Nephron (organoid): ENCODE data around the gene PLP1.
A peak's percentile ranks its signal among the peaks of the same experiment; 100 is the strongest.

ENCODE experiments used
- H3K27ac Mint-ChIP-seq, 3 experiments: 2 replicates each; pipeline ENCODE4 v1.8.0; 2020; ENCODE audit warnings: mixed read lengths in 3 of 3, mild to moderate bottlenecking in 2 of 3, moderate library complexity in 1 of 3
- H3K27me3 Mint-ChIP-seq: 2 replicates; pipeline ENCODE4 v1.8.0; 2021; ENCODE audit warnings: low read depth, mild to moderate bottlenecking, moderate library complexity, mixed read lengths
- H3K36me3 Mint-ChIP-seq: 2 replicates; pipeline ENCODE4 v1.8.0; 2020; ENCODE audit warnings: low read depth, mixed read lengths
- H3K4me1 Mint-ChIP-seq: 2 replicates; pipeline ENCODE4 v1.8.0; 2020; ENCODE audit warnings: mixed read lengths
- H3K4me3 Mint-ChIP-seq, 3 experiments: 2 replicates each; pipeline ENCODE4 v1.8.0; 2020; ENCODE audit warnings: mild to moderate bottlenecking in 3 of 3, mixed read lengths in 3 of 3, moderate library complexity in 2 of 3
- H3K9me3 Mint-ChIP-seq: 2 replicates; pipeline ENCODE4 v1.8.0; 2020; ENCODE audit warnings: mixed read lengths
- TF ChIP-seq, protein P1 (sequence below), 3 experiments: fragments of 200-600 bp; sonication (generic); IDR thresholded peaks; one replicate each; pipeline ENCODE4 v1.5.0; 2021; ENCODE audit warnings: antibody characterized with exemption in 3 of 3; ENCODE audit not compliant: unreplicated experiment in 3 of 3

Gene PLP1

DNA sequence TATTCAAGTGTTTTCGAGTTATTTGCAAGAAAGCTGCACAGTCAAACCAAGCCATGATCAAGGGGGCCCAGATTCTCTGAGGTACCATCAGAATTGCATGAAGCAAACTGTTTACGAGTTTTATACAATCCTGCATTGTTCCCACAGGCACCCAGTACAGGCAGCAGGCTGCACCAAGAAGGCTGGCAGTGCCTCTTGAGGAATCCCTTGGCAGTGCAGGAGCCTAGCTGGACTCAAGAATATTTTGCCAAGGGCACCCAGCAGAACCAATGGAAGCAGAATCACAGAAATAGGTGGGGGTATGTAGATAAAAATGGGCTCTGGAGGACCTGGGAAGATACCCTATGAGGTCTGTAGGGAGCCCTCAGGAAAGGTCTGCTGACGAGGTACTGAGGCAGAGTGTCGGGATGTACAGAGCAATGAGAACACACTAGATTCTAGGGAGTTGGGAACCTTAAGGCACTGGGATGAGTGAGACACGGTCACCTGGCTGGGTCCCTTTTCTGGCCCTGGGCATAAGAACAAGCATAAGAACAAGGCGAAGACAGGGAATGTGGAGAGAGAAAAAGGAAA is 2.5 kb upstream of the PLP1 start:
- H3K27ac Mint-ChIP-seq: no peak overlapping the region
- no peaks in the 10 kb centered on the region for H3K9me3 Mint-ChIP-seq
- no peaks in the 10 kb centered on the region for H3K36me3 Mint-ChIP-seq
- H3K4me1 Mint-ChIP-seq: peaks cover 28% of the 10 kb centered on the region
- TF ChIP-seq, protein P1, sequence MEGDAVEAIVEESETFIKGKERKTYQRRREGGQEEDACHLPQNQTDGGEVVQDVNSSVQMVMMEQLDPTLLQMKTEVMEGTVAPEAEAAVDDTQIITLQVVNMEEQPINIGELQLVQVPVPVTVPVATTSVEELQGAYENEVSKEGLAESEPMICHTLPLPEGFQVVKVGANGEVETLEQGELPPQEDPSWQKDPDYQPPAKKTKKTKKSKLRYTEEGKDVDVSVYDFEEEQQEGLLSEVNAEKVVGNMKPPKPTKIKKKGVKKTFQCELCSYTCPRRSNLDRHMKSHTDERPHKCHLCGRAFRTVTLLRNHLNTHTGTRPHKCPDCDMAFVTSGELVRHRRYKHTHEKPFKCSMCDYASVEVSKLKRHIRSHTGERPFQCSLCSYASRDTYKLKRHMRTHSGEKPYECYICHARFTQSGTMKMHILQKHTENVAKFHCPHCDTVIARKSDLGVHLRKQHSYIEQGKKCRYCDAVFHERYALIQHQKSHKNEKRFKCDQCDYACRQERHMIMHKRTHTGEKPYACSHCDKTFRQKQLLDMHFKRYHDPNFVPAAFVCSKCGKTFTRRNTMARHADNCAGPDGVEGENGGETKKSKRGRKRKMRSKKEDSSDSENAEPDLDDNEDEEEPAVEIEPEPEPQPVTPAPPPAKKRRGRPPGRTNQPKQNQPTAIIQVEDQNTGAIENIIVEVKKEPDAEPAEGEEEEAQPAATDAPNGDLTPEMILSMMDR (IDR thresholded peaks at IDR 0.05; ENCODE audit: unreplicated experiment in 3 of 3): peak in 1 of 3 experiments; percentile 12
- no peaks in the 10 kb centered on the region for H3K27me3 Mint-ChIP-seq
- H3K4me3 Mint-ChIP-seq: no peak overlapping the region

GRCh38 chrX:103779141-103779789 is 2.6 kb downstream of the PLP1 start:
- Mint-ChIP-seq H3K9me3 (no peaks in the 10 kb centered on the region), H3K27ac (peak overlapping the region in 2 of 3 experiments; percentile 53 to 66), H3K36me3 (no peaks in the 10 kb centered on the region), H3K4me1 (peaks cover 54% of the 10 kb centered on the region), H3K4me3 (peak overlapping the region in 1 of 3 experiments; percentile 23), H3K27me3 (no peaks in the 10 kb centered on the region)
- TF ChIP-seq, protein P1 (IDR thresholded peaks at IDR 0.05; ENCODE audit: unreplicated experiment in 3 of 3): no peak

DNA sequence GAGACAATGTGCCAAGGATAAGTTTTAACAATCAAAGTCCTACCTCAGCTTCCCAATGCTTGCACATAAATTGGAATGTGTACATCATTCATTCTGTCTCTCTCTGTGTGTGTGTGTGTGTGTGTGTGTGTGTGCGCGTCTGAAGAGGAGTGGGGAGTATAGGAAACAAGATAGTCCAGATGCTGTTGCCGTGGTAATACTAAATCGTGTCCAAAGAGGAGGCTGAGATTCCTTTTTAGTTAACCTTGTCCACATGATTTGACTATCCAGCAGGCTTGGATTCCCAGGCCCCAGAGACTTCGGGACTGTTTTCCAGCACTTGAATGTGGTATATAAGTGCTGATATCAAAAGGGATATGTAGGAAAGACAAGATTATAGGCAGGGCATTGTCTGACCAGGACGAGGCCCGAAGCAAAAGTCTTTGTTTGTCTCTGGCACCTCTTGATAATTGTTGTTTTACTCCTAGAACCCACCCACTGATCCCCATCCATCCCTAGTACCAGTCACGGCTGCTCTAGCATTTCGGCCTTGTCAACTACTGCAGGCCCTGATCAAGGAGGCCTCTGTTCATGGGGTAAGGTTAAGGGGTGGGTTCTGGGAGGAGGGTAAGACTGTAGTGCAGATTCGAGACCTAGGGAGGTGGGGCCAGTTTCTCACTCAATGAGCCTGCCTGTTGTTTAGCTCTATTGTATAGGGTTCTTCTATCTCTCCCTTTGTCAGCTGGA is 3.9 kb downstream of the PLP1 start:
- peak overlapping the region in 1 of 3 experiments; percentile 52 for H3K27ac Mint-ChIP-seq
- H3K4me3 Mint-ChIP-seq: peak overlapping the region in 1 of 3 experiments; percentile 40
- TF ChIP-seq, protein P1 (IDR thresholded peaks at IDR 0.05; ENCODE audit: unreplicated experiment in 3 of 3): no peak
- H3K36me3 Mint-ChIP-seq: no peaks in the 10 kb centered on the region
- H3K9me3 Mint-ChIP-seq: no peaks in the 10 kb centered on the region
- H3K4me1 Mint-ChIP-seq: peaks cover 54% of the 10 kb centered on the region
- no peaks in the 10 kb centered on the region for H3K27me3 Mint-ChIP-seq

DNA sequence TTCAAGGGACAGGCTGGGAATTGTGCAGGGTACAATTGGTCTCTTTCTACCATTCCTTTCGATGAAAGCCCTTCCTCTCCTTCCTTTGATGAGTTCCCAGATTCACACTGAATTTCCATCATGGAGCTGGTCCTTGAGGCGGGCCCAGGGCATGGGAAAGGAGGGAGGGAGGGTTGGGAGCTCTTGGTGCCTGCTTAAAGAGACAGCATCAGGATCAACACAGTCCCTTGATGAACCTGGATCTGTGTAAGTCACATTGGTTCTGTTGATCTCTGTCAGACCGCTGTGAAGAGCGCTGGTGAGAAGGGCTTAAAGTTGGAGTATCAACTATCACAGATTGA is 4.4 kb downstream of the PLP1 start:
- Mint-ChIP-seq H3K27me3 (no peaks in the 10 kb centered on the region), H3K27ac (peak overlapping the region in 2 of 3 experiments; percentile 25 to 52), H3K9me3 (no peaks in the 10 kb centered on the region), H3K4me1 (peaks cover 54% of the 10 kb centered on the region), H3K4me3 (no peak overlapping the region), H3K36me3 (no peaks in the 10 kb centered on the region)
- TF ChIP-seq, protein P1 (IDR thresholded peaks at IDR 0.05; ENCODE audit: unreplicated experiment in 3 of 3): no peak

- Mint-ChIP-seq H3K4me3 (no peak overlapping the region), H3K27me3 (no peaks in the 10 kb centered on the region), H3K9me3 (no peaks in the 10 kb centered on the region), H3K36me3 (no peaks in the 10 kb centered on the region), H3K4me1 (peaks cover 50% of the 10 kb centered on the region), H3K27ac (peak overlapping the region in 1 of 3 experiments; percentile 52)
- TF ChIP-seq, protein P1 (IDR thresholded peaks at IDR 0.05; ENCODE audit: unreplicated experiment in 3 of 3): no peak
Observed at GRCh38 chrX:103781706-103782105, 5.1 kb downstream of the PLP1 start.
